ENCODE measurements around the gene TRAF3IP1.
"Not testable (repeated sequence)": the region's sequence is repeated elsewhere in the genome, so short reads cannot be mapped to it uniquely, and the experiment has no call there.

The TRAF3IP1 gene

GRCh38 chr2:238304116-238304515, 16.2 kb upstream of the TRAF3IP1 start:
- DNase-seq (ENCODE audit: low read depth) = no peak
- in situ Hi-C loops (cut with HindIII; ENCODE audit: low sequenced_read_pairs) = no loop called here
- no peak for TF ChIP-seq CTCF (IDR thresholded peaks at IDR 0.05; ENCODE audit: low read depth, low read length, missing control alignments)
- no peak overlapping the region for H3K4me3 ChIP-seq (ENCODE audit: low read depth, low read length)

- no peak overlapping the region for H3K4me3 ChIP-seq (ENCODE audit: low read depth, low read length)
- no peak for DNase-seq (ENCODE audit: low read depth)
- TF ChIP-seq CTCF (IDR thresholded peaks at IDR 0.05; ENCODE audit: low read depth, low read length, missing control alignments) = peak; percentile 26
- in situ Hi-C loops (cut with HindIII; ENCODE audit: low sequenced_read_pairs) = no loop called here
Observed at GRCh38 chr2:238305092-238305862, 15.0 kb upstream of the TRAF3IP1 start.

GRCh38 chr2:238305965-238306671, 14.2 kb upstream of the TRAF3IP1 start:
- in situ Hi-C loops (cut with HindIII; ENCODE audit: low sequenced_read_pairs) = no loop called here
- H3K4me3 ChIP-seq (ENCODE audit: low read depth, low read length) = no peak overlapping the region
- DNase-seq (ENCODE audit: low read depth) = no peak
- TF ChIP-seq CTCF (IDR thresholded peaks at IDR 0.05; ENCODE audit: low read depth, low read length, missing control alignments) = no peak

GRCh38 chr2:238306672-238306998, 13.7 kb upstream of the TRAF3IP1 start:
- TF ChIP-seq CTCF (IDR thresholded peaks at IDR 0.05; ENCODE audit: low read depth, low read length, missing control alignments) = no peak
- no peak for DNase-seq (ENCODE audit: low read depth)
- no peak overlapping the region for H3K4me3 ChIP-seq (ENCODE audit: low read depth, low read length)
- in situ Hi-C loops (cut with HindIII; ENCODE audit: low sequenced_read_pairs) = no loop called here

- no peak overlapping the region for H3K4me3 ChIP-seq (ENCODE audit: low read depth, low read length)
- no peak for DNase-seq (ENCODE audit: low read depth)
- in situ Hi-C loops (cut with HindIII; ENCODE audit: low sequenced_read_pairs) = no loop called here
- TF ChIP-seq CTCF (IDR thresholded peaks at IDR 0.05; ENCODE audit: low read depth, low read length, missing control alignments) = peak; percentile 26
Observed at GRCh38 chr2:238308177-238308576, 12.1 kb upstream of the TRAF3IP1 start.

GRCh38 chr2:238310721-238311120, 9.6 kb upstream of the TRAF3IP1 start:
- H3K4me3 ChIP-seq (ENCODE audit: low read depth, low read length); in situ Hi-C loops (cut with HindIII; ENCODE audit: low sequenced_read_pairs); DNase-seq (ENCODE audit: low read depth): not testable (repeated sequence)

GRCh38 chr2:238313289-238313990, 6.9 kb upstream of the TRAF3IP1 start:
- in situ Hi-C loops (cut with HindIII; ENCODE audit: low sequenced_read_pairs) = no loop called here
- TF ChIP-seq CTCF (IDR thresholded peaks at IDR 0.05; ENCODE audit: low read depth, low read length, missing control alignments) = no peak
- no peak for DNase-seq (ENCODE audit: low read depth)

More at GRCh38 chr2:238313289-238313990, 6.9 kb upstream of the TRAF3IP1 start:
- H3K4me3 ChIP-seq (ENCODE audit: low read depth, low read length) = no peak overlapping the region

Measured in astrocyte of the cerebellum (primary cell).